Ishikawa (cell line): ENCODE data around the gene RANGAP1.

ENCODE experiments used
- CEBPB ChIP-seq: IDR thresholded peaks from 2 replicates; pipeline ENCODE4 v1.6.1; 2012
- CREB1 ChIP-seq: IDR thresholded peaks from 2 replicates; pipeline ENCODE4 v1.6.1; 2012; ENCODE audit warnings: low read depth
- EGR1 ChIP-seq: IDR thresholded peaks from 2 replicates; pipeline ENCODE4 v1.6.1; 2012
- EP300 ChIP-seq: IDR thresholded peaks from 2 replicates; pipeline ENCODE4 v1.6.1; 2012; ENCODE audit warnings: borderline replicate concordance
- FOXM1 ChIP-seq: IDR thresholded peaks from 2 replicates; pipeline ENCODE4 v1.6.1; 2012; ENCODE audit warnings: low read depth, borderline replicate concordance
- MAX ChIP-seq: IDR thresholded peaks from 2 replicates; pipeline ENCODE4 v1.6.1; 2012
- NFIC ChIP-seq: IDR thresholded peaks from 2 replicates; pipeline ENCODE4 v1.6.1; 2012
- RAD21 ChIP-seq: IDR thresholded peaks from 2 replicates; pipeline ENCODE4 v1.6.1; 2012; ENCODE audit warnings: low read depth
- TAF1 ChIP-seq: IDR thresholded peaks from 2 replicates; pipeline ENCODE4 v1.6.1; 2012; ENCODE audit warnings: low read depth, mild to moderate bottlenecking
- TCF12 ChIP-seq: IDR thresholded peaks from 2 replicates; pipeline ENCODE4 v1.6.1; 2012; ENCODE audit warnings: low read depth
- TEAD4 ChIP-seq: IDR thresholded peaks from 2 replicates; pipeline ENCODE4 v1.6.1; 2012
- YY1 ChIP-seq: IDR thresholded peaks from 2 replicates; pipeline ENCODE4 v1.6.1; 2012; ENCODE audit warnings: low read depth
- ZBTB7A ChIP-seq: IDR thresholded peaks from 2 replicates; pipeline ENCODE4 v1.6.1; 2012; ENCODE audit warnings: low read depth
- TF ChIP-seq, protein P1 (sequence below): IDR thresholded peaks from 2 replicates; pipeline ENCODE4 v1.6.1; 2012; ENCODE audit warnings: low read depth, mild to moderate bottlenecking
- TF ChIP-seq, protein P2 (sequence below): IDR thresholded peaks from 2 replicates; pipeline ENCODE4 v1.6.1; 2012

Gene RANGAP1

DNA sequence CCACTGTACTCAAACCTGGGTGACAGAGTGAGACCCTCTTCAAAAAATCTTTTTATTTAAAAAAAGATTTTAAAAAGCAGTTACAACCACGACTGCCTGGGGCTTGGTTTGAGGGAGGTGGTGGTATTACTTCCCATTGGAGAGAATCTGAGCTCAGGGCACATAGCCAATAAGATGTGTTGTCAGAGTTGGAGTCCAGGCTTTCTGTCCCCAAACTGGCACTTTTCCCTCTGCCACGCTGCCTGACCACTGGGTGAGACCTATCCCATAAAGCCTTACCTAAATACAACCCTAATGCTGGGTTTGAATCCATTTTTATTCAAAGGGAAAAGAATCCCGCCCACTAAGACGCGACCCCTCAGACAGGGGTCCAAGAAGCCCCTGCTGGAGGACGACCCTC is 56.8 kb downstream of the RANGAP1 start:
- TF ChIP-seq ZBTB7A (no peak), TEAD4 (no peak), EGR1 (no peak), TCF12 (no peak), TAF1 (no peak), NFIC (no peak), EP300 (no peak), CEBPB (no peak), CREB1 (no peak), MAX (no peak), FOXM1 (no peak), YY1 (no peak), RAD21 (no peak)
- TF ChIP-seq, protein P1, sequence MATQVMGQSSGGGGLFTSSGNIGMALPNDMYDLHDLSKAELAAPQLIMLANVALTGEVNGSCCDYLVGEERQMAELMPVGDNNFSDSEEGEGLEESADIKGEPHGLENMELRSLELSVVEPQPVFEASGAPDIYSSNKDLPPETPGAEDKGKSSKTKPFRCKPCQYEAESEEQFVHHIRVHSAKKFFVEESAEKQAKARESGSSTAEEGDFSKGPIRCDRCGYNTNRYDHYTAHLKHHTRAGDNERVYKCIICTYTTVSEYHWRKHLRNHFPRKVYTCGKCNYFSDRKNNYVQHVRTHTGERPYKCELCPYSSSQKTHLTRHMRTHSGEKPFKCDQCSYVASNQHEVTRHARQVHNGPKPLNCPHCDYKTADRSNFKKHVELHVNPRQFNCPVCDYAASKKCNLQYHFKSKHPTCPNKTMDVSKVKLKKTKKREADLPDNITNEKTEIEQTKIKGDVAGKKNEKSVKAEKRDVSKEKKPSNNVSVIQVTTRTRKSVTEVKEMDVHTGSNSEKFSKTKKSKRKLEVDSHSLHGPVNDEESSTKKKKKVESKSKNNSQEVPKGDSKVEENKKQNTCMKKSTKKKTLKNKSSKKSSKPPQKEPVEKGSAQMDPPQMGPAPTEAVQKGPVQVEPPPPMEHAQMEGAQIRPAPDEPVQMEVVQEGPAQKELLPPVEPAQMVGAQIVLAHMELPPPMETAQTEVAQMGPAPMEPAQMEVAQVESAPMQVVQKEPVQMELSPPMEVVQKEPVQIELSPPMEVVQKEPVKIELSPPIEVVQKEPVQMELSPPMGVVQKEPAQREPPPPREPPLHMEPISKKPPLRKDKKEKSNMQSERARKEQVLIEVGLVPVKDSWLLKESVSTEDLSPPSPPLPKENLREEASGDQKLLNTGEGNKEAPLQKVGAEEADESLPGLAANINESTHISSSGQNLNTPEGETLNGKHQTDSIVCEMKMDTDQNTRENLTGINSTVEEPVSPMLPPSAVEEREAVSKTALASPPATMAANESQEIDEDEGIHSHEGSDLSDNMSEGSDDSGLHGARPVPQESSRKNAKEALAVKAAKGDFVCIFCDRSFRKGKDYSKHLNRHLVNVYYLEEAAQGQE: no peak
- TF ChIP-seq, protein P2, sequence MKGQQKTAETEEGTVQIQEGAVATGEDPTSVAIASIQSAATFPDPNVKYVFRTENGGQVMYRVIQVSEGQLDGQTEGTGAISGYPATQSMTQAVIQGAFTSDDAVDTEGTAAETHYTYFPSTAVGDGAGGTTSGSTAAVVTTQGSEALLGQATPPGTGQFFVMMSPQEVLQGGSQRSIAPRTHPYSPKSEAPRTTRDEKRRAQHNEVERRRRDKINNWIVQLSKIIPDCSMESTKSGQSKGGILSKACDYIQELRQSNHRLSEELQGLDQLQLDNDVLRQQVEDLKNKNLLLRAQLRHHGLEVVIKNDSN: no peak

GRCh38 chr22:41226723-41227655 is 59.0 kb downstream of the RANGAP1 start:
- TF ChIP-seq CEBPB: no peak
- TF ChIP-seq TCF12: no peak
- TF ChIP-seq, protein P2: no peak
- TF ChIP-seq MAX: no peak
- no peak for TF ChIP-seq RAD21
- TF ChIP-seq, protein P1: no peak
- no peak for TF ChIP-seq ZBTB7A
- no peak for TF ChIP-seq EGR1
- no peak for TF ChIP-seq FOXM1

DNA sequence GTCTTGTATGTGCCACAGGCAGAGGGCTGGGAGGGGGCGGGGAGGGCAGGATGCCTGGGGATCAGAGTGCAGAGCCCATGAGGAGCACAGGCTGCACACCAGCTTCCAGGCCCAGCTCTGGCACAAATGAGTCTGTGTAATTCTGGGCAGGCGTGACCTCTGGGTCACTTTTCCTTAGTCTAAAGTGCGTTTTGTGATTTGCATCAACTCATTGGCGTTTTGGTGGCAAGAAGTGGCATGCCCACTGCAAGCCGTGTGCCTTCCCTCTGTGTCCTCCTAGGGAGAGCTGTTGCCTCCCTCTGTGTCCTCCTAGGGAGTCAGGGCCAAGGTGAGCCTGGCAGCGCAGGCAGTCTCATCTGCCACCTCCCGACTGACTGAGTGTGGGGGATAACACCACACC is 62.5 kb downstream of the RANGAP1 start:
- TF ChIP-seq EGR1: no peak
- no peak for TF ChIP-seq TEAD4
- TF ChIP-seq YY1: no peak
- no peak for TF ChIP-seq CEBPB
- TF ChIP-seq MAX: no peak
- TF ChIP-seq FOXM1: no peak
- TF ChIP-seq TCF12: no peak
- no peak for TF ChIP-seq EP300
- TF ChIP-seq CREB1: no peak
- TF ChIP-seq, protein P1: no peak
- TF ChIP-seq TAF1: no peak
- no peak for TF ChIP-seq RAD21
- TF ChIP-seq ZBTB7A: no peak
